Activated CD4-positive, alpha-beta memory T cell treated with anti-CD3 and anti-CD28 coated beads for 36 hours (primary cell): Measurements from ENCODE around the gene CHPT1. TPM values are rescaled to one million over a fixed set of nuclear protein-coding genes. Genes with fewer than 3 reads are reported as not detected.
A peak's percentile ranks its signal among the peaks of the same experiment; 100 is the strongest.
"Not testable (repeated sequence)": the region's sequence is repeated elsewhere in the genome, so short reads cannot be mapped to it uniquely, and the experiment has no call there.

Experiments
- CTCF ChIA-PET: fragments of 350-600 bp; sonication (Branson Sonifier 250); formaldehyde crosslinking; loops from one replicate; lab custom pipeline; 2021; ENCODE audit warnings: antibody characterized with exemption, inconsistent platforms; lab: Charles Lee
- POLR2A ChIA-PET: fragments of 350-600 bp; sonication (Branson Sonifier 250); formaldehyde crosslinking; loops from one replicate; lab custom pipeline; 2021; ENCODE audit warnings: antibody characterized with exemption; lab: Charles Lee
- DNase-seq: peaks from one replicate; pipeline ENCODE4 v3.0.0-alpha.2; 2020
- H3K27ac Mint-ChIP-seq: one replicate; pipeline ENCODE4 v1.8.0; 2021; ENCODE audit warnings: mixed read lengths
- H3K27me3 Mint-ChIP-seq: one replicate; pipeline ENCODE4 v1.8.0; 2021; ENCODE audit warnings: mixed read lengths
- H3K36me3 Mint-ChIP-seq: one replicate; pipeline ENCODE4 v1.8.0; 2021; ENCODE audit warnings: mixed read lengths
- H3K4me1 Mint-ChIP-seq: one replicate; pipeline ENCODE4 v1.8.0; 2021; ENCODE audit warnings: low read depth, mixed read lengths
- H3K4me3 Mint-ChIP-seq: one replicate; pipeline ENCODE4 v1.8.0; 2021; ENCODE audit warnings: mild to moderate bottlenecking, mixed read lengths
- H3K9me3 Mint-ChIP-seq: one replicate; pipeline ENCODE4 v1.8.0; 2021; ENCODE audit warnings: mixed read lengths
- intact Hi-C: fragments of 100-400 bp; cut with micrococcal nuclease; formaldehyde crosslinking; loops from one replicate; pipeline ENCODE4 v1.15.1; 2023
- total RNA-seq, 2 experiments: library from RNA; stranded (reverse); gene quantifications; one replicate each; pipeline ENCODE4 v1.2.3, GENCODE V29; 2021

Gene CHPT1
- total RNA-seq, 2 experiments from 2014 or later, result 20.6 to 23.0 TPM

DNA sequence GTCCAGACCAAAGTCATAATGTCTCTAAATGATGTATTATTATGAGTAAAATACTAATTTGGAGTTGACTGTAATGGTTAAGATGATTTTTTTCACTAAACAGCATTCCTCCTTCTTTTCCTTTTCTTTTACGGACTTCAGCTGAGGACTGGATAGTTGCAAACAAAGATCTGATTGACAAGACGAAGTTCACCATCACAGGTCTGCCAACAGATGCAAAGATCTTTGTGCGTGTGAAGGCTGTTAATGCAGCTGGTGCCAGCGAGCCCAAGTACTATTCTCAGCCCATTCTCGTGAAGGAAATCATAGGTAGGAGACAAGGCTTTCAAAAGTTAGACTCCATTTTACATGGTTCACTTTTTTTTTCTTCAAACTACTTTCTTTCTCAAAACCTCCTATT lies 29.8 kb upstream of the CHPT1 start:
- no peak overlapping the region for H3K27ac Mint-ChIP-seq
- intact Hi-C loops, result no loop called here
- H3K4me1 Mint-ChIP-seq, result peaks cover 17% of the 10 kb centered on the region
- CTCF ChIA-PET, result interaction anchor here (1.0 kb wide), 1 partner anchor 173 kb away, joined by 3 read pairs; no protein-coding TSS in a partner anchor
- DNase-seq, result no peak
- H3K4me3 Mint-ChIP-seq, result no peak overlapping the region
- POLR2A ChIA-PET, result no interaction called here
- H3K9me3 Mint-ChIP-seq, result no peaks in the 10 kb centered on the region
- H3K27me3 Mint-ChIP-seq, result peaks cover 9% of the 10 kb centered on the region
- no peaks in the 10 kb centered on the region for H3K36me3 Mint-ChIP-seq

DNA sequence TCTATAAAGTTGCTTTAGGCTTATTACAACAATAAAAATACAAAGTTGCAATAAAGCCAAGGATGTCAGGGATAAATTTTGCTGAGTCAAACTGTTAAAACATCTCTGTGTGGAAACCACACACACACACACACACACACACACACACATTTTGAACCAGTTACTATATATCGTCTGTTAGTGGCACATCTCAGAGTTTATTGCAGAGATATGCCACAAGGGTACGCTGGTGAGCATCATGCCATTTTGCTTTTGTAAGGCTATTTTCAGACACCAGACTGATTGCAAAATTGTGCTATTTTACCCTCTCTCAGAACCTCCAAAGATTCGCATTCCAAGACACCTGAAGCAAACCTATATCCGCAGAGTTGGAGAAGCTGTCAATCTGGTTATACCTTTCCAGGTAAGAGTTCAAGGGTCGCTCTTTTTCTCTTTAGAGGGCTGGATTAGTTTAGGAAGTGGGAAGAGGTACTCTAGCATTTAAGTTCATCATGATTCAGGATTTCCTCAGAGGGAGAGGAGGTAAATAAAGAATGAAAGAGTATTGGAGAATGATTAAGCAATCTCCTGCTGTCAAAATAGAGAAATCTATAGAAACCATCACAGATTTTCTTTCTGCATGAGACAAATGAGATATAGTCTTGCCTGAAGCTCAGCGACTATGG lies 27.3 kb upstream of the CHPT1 start:
- Mint-ChIP-seq H3K4me1 (peaks cover 17% of the 10 kb centered on the region), H3K36me3 (no peaks in the 10 kb centered on the region), H3K4me3 (no peak overlapping the region), H3K27me3 (peaks cover 9% of the 10 kb centered on the region), H3K27ac (no peak overlapping the region), H3K9me3 (no peaks in the 10 kb centered on the region)
- intact Hi-C loops, result loop anchor here (1.0 to 5.0 kb wide), 3 partner anchors 28 to 89 kb away; no protein-coding TSS in a partner anchor
- ChIA-PET CTCF (interaction anchor here (0.7 to 1.7 kb wide), 4 partner anchors 18 to 186 kb away, joined by 3 to 6 read pairs (median 4); no protein-coding TSS in a partner anchor), POLR2A (no interaction called here)
- peak; percentile 64 for DNase-seq

DNA sequence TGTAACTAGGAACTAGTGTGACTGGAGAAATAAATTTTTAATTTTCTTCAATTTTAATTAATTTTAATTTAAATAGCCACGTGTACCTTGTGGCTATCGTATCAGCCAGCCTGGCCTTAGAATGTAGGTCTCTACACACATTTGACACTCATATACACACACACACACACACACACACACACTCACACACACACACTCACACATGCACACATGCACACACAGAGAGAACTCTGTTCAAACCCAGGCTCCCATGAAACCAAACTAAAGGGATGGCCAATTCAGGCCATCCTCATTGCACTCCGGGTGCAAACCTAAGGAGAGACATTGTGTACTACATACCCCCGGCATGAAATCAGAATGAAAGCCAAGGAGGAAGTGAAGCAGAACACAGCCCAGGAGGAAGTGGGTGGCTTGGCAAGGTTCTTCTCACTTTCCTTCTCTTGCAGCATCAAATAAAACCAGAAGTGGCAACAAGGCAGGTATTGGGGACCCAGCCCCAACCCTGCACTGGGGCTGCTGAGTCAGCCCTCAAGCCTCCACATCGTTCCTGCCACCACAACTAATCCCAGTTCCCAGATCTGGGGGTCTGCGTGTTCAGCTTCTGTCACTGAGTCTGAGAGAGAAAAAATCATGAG lies 26.2 kb upstream of the CHPT1 start:
- H3K4me3 Mint-ChIP-seq, result peak overlapping the region; percentile 21

DNA sequence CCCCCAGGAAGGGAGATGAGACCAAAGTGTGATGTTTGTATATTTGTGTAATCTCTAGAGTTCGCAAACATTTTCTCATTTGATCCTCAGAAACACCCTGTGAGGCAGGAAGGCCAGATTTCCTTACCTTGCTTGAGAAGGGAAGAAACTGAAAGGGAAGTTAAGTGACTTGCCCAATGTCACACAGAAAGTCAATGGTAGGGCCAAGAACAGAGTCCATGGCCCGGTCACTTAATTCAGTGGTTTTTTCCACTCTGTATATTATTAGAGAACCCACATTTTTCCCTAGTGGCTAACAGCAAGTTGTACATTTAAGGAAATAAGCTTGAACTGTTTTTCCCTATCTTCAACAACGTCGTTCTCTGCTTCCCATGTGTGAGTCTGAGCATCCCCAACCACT lies 25.6 kb upstream of the CHPT1 start:
- no peaks in the 10 kb centered on the region for H3K9me3 Mint-ChIP-seq
- intact Hi-C loops, result loop anchor here (5.0 kb wide), 1 partner anchor 45 kb away; no protein-coding TSS in a partner anchor
- CTCF ChIA-PET, result interaction anchor here (1.2 to 1.5 kb wide), 2 partner anchors 16 to 88 kb away, joined by 3 to 5 read pairs; no protein-coding TSS in a partner anchor
- POLR2A ChIA-PET, result no interaction called here
- H3K36me3 Mint-ChIP-seq, result no peaks in the 10 kb centered on the region
- no peaks in the 10 kb centered on the region for H3K27me3 Mint-ChIP-seq
- no peak overlapping the region for H3K27ac Mint-ChIP-seq
- H3K4me3 Mint-ChIP-seq, result peak overlapping the region; percentile 21
- no peak for DNase-seq
- peaks cover 17% of the 10 kb centered on the region for H3K4me1 Mint-ChIP-seq

More for the DNA sequence above, 26.2 kb upstream of the CHPT1 start:
- Mint-ChIP-seq H3K27ac (peak overlapping the region; percentile 18), H3K36me3 (no peaks in the 10 kb centered on the region), H3K4me1 (peaks cover 17% of the 10 kb centered on the region), H3K9me3 (no peaks in the 10 kb centered on the region), H3K27me3 (peaks cover 3% of the 10 kb centered on the region)
- POLR2A ChIA-PET, result no interaction called here
- intact Hi-C loops, result loop anchor here (5.0 kb wide), 1 partner anchor 46 kb away; no protein-coding TSS in a partner anchor
- CTCF ChIA-PET, result interaction anchor here (1.0 to 1.5 kb wide), 3 partner anchors 17 to 169 kb away, joined by 3 to 5 read pairs (median 3); no protein-coding TSS in a partner anchor
- DNase-seq, result peak; percentile 41

DNA sequence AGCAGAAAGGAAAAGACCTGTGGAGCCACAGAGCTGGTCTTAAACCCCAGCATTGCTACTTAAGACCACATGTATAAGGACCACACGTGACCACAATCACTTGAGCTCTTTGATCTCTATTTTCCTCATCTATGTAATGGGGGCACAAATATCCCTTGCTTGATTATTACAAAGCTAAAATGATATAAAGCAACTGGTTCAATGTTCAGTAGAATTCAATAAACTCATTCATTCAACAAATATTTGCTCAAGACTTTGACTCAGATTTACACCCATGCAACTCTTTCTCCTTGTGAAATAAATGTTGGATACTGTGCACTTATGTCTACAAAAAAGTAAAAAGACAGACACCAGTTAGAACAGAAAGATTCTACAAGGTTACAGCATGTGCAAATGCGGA lies 21.9 kb upstream of the CHPT1 start:
- no peak overlapping the region for H3K4me3 Mint-ChIP-seq
- no peaks in the 10 kb centered on the region for H3K9me3 Mint-ChIP-seq
- H3K4me1 Mint-ChIP-seq, result peaks cover 11% of the 10 kb centered on the region
- CTCF ChIA-PET, result interaction anchor here (1.2 kb wide), 1 partner anchor 9 kb away, joined by 3 read pairs; no protein-coding TSS in a partner anchor
- POLR2A ChIA-PET, result no interaction called here
- H3K27ac Mint-ChIP-seq, result no peak overlapping the region
- intact Hi-C loops, result no loop called here
- H3K27me3 Mint-ChIP-seq, result no peaks in the 10 kb centered on the region
- H3K36me3 Mint-ChIP-seq, result no peaks in the 10 kb centered on the region
- DNase-seq, result no peak

DNA sequence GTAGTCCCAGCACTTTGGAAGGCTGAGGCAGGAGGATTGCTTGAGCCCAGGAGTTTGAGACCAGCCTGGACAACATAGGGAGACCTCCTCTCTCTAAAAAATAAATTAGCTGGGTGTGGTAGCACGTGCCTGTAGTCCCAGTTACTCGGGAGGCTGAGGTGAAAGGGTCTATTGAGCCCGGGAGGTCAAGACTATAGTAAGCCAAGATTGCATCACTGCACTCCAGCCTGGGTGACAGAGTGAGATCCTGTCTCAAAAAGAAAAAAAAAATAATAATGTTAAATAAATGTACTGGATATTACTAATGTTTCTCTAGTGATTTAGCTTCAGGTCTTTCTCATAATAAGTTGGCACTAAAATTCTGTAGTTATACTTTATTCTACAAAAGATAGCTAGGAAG lies 20.9 kb upstream of the CHPT1 start:
- CTCF ChIA-PET, result interaction anchor here (1.2 kb wide), 1 partner anchor 10 kb away, joined by 3 read pairs; no protein-coding TSS in a partner anchor
- H3K36me3 Mint-ChIP-seq, intact Hi-C loops, H3K9me3 Mint-ChIP-seq, H3K4me1 Mint-ChIP-seq, H3K27me3 Mint-ChIP-seq, H3K27ac Mint-ChIP-seq, POLR2A ChIA-PET, H3K4me3 Mint-ChIP-seq, DNase-seq: not testable (repeated sequence)

DNA sequence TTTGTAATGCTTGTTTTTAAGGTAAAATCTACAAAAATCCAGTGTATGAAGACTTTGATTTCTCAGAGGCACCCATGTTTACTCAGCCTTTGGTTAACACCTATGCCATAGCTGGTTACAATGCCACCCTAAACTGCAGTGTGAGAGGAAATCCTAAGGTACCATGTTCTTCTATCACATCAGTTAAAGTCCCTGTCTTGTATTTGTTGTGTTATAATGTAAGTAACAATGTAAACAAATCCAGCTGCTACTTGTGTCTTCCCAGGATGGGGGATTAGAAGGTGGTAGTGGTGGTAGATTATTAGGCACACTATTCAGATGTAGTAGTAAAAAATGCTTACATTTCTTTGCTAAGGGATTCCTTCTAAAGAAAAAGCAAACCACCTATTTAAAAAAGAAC lies 19.4 kb upstream of the CHPT1 start:
- intact Hi-C loops, result no loop called here
- no peak for DNase-seq
- Mint-ChIP-seq H3K4me3 (no peak overlapping the region), H3K36me3 (no peaks in the 10 kb centered on the region), H3K4me1 (no peaks in the 10 kb centered on the region), H3K27me3 (no peaks in the 10 kb centered on the region), H3K9me3 (no peaks in the 10 kb centered on the region), H3K27ac (no peak overlapping the region)
- POLR2A ChIA-PET, result no interaction called here
- CTCF ChIA-PET, result no interaction called here

DNA sequence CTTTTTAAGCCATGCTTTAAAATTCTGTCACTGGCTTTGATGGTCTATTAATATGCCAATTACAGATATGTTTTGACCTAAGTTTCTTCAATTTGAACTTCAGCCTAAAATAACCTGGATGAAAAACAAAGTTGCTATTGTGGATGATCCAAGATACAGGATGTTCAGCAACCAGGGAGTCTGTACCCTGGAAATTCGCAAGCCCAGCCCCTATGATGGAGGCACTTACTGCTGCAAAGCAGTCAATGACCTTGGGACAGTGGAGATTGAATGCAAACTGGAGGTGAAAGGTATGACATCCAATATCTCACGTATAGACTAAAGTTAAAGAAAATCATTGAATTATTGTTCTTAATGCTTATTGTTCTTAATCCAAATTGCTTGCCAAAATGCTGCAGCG lies 17.2 kb upstream of the CHPT1 start:
- no peak for DNase-seq
- ChIA-PET CTCF (no interaction called here), POLR2A (no interaction called here)
- intact Hi-C loops, result no loop called here
- no peaks in the 10 kb centered on the region for H3K9me3 Mint-ChIP-seq
- no peaks in the 10 kb centered on the region for H3K4me1 Mint-ChIP-seq
- no peaks in the 10 kb centered on the region for H3K36me3 Mint-ChIP-seq
- peaks cover 4% of the 10 kb centered on the region for H3K27me3 Mint-ChIP-seq
- no peak overlapping the region for H3K27ac Mint-ChIP-seq
- no peak overlapping the region for H3K4me3 Mint-ChIP-seq

DNA sequence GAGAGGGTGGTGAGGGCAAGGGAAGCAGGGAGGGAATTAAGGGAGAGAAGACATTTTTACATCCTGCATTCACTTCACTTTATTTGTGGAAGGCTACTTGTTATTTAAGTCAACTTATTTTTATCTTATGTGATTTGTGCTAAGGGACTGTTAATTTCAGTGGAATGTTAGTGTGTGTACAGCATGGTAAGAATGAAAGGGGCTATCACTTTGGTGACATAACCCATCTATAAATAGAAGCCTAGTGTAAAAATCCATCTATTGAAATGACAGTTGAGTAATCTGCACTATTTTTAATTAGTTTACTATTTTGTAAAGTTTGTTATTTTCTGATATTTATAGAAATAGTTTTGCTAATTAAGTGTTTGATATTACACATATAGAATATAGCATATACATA lies 16.8 kb upstream of the CHPT1 start:
- no peak for DNase-seq
- CTCF ChIA-PET, result no interaction called here
- intact Hi-C loops, result no loop called here
- H3K4me3 Mint-ChIP-seq, result no peak overlapping the region
- no peaks in the 10 kb centered on the region for H3K4me1 Mint-ChIP-seq
- POLR2A ChIA-PET, result no interaction called here
- H3K36me3 Mint-ChIP-seq, result no peaks in the 10 kb centered on the region
- H3K27ac Mint-ChIP-seq, result no peak overlapping the region
- peaks cover 4% of the 10 kb centered on the region for H3K27me3 Mint-ChIP-seq
- H3K9me3 Mint-ChIP-seq, result no peaks in the 10 kb centered on the region

DNA sequence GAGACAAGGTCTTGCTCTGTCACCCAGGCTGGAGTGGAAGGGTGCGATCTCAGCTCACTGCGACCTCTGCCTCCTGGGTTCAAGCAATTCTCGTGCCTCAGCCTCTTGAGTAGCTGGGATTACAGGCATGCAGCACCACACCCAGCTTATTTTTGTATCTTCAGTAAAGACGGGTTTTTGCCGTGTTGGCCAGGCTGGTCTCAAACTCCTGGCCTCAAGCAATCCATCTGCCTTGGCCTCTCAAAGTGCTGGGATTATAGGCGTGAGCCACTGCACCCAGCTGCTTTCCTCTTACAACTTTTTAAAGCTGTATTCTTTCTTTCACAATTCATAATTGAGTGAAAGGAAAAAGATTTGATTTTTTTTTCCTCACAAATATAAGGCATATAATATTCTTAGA lies 15.8 kb upstream of the CHPT1 start:
- DNase-seq, H3K27ac Mint-ChIP-seq, H3K4me1 Mint-ChIP-seq, H3K27me3 Mint-ChIP-seq, CTCF ChIA-PET, intact Hi-C loops, H3K9me3 Mint-ChIP-seq, H3K36me3 Mint-ChIP-seq, POLR2A ChIA-PET, H3K4me3 Mint-ChIP-seq: not testable (repeated sequence)

DNA sequence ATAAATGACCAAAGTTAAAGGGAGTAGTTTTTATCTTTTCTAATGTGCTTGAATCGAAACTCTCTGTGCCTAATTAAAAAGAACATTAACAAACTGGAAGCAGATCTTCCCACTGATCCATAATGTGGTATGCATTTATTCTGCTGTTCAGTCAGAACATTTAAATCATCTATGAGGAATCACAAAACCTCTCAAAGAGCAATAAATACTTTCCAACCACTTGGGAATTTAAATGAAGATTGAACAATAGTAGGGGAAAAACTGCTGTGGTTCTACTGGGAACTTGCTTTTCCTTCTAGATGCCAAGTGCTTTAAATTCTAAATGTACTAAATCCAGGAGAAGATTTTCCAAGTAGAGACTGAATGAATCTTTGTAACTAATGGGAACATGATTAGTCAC lies 12.3 kb upstream of the CHPT1 start:
- Mint-ChIP-seq H3K27ac (no peak overlapping the region), H3K27me3 (peaks cover 4% of the 10 kb centered on the region), H3K4me1 (no peaks in the 10 kb centered on the region), H3K36me3 (no peaks in the 10 kb centered on the region), H3K9me3 (no peaks in the 10 kb centered on the region), H3K4me3 (no peak overlapping the region)
- intact Hi-C loops, result no loop called here
- no peak for DNase-seq
- ChIA-PET CTCF (no interaction called here), POLR2A (no interaction called here)

DNA sequence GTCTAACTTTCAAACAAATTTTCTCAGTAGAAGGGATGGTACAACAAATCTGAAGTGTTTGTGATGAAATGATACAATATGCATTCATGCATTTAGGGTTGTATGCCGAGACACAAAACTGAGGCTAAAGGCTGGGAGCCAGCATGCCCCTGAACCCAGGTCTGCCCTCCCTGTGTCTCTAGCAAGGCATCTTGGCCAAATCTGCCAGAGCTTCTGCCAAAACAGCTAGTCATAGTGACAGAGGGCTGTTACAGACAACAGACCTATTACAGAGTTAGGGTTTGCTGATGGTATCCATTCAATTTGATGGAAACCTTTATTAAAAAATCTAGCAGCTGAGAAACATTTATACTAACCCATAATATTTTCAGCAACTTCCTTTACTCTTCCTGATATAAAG lies 11.3 kb upstream of the CHPT1 start:
- H3K9me3 Mint-ChIP-seq, result no peaks in the 10 kb centered on the region
- H3K27me3 Mint-ChIP-seq, result peaks cover 4% of the 10 kb centered on the region
- no peak overlapping the region for H3K27ac Mint-ChIP-seq
- intact Hi-C loops, result no loop called here
- H3K4me1 Mint-ChIP-seq, result no peaks in the 10 kb centered on the region
- no peaks in the 10 kb centered on the region for H3K36me3 Mint-ChIP-seq
- no peak overlapping the region for H3K4me3 Mint-ChIP-seq
- no peak for DNase-seq
- ChIA-PET POLR2A (no interaction called here), CTCF (no interaction called here)
